GM19467 (cell line): ENCODE measurements around the gene HEXIM1.

Source experiments
- ATAC-seq: cut with Tn5 transposase; IDR thresholded peaks from one replicate; pipeline ENCODE4 v1.9.1; 2021; ENCODE audit warnings: mild to moderate bottlenecking, moderate library complexity; ENCODE audit not compliant: unreplicated experiment

Gene HEXIM1

GRCh38 chr17:45128989-45129388 lies 19.3 kb upstream of the HEXIM1 start:
- ATAC-seq: no peak

- ATAC-seq: no peak
Measured at GRCh38 chr17:45129426-45129939, 18.8 kb upstream of the HEXIM1 start.

GRCh38 chr17:45129940-45130680 lies 18.2 kb upstream of the HEXIM1 start:
- no peak for ATAC-seq

GRCh38 chr17:45130681-45131615 lies 17.3 kb upstream of the HEXIM1 start:
- no peak for ATAC-seq

GRCh38 chr17:45131616-45132319 lies 16.5 kb upstream of the HEXIM1 start:
- no peak for ATAC-seq

- ATAC-seq: no peak
Measured at GRCh38 chr17:45132320-45132571, 16.0 kb upstream of the HEXIM1 start, which contains the start of gene PLCD3. PLCD3 (minus strand) TSS chr17:45132515; CDS start chr17:45132410, 105 bp downstream.

GRCh38 chr17:45132572-45133463 lies 15.5 kb upstream of the HEXIM1 start:
- no peak for ATAC-seq

- ATAC-seq: peak; percentile 77
Measured at GRCh38 chr17:45135192-45135977, 12.9 kb upstream of the HEXIM1 start, which contains the start of gene ACBD4. ACBD4 (plus strand) TSS chr17:45135687; CDS start chr17:45136145, 458 bp downstream.

GRCh38 chr17:45135978-45136791 lies 12.1 kb upstream of the HEXIM1 start:
- ATAC-seq: no peak

GRCh38 chr17:45136846-45137560 lies 11.3 kb upstream of the HEXIM1 start:
- ATAC-seq: no peak

- ATAC-seq: no peak
Measured at GRCh38 chr17:45137561-45138305, 10.5 kb upstream of the HEXIM1 start.

GRCh38 chr17:45138911-45139532 lies 9.3 kb upstream of the HEXIM1 start:
- ATAC-seq: no peak

- ATAC-seq: no peak
Measured at GRCh38 chr17:45139533-45139920, 8.7 kb upstream of the HEXIM1 start.

GRCh38 chr17:45143094-45143670 lies 5.1 kb upstream of the HEXIM1 start:
- ATAC-seq: no peak

GRCh38 chr17:45143767-45144198 lies 4.5 kb upstream of the HEXIM1 start:
- no peak for ATAC-seq
